ENCODE measurements around the gene USO1. TPM values are rescaled to one million over a fixed set of nuclear protein-coding genes. Genes with fewer than 3 reads are reported as not detected.

Gene USO1
- total RNA-seq, 1 experiment from 2014 or later, result 110 TPM

DNA sequence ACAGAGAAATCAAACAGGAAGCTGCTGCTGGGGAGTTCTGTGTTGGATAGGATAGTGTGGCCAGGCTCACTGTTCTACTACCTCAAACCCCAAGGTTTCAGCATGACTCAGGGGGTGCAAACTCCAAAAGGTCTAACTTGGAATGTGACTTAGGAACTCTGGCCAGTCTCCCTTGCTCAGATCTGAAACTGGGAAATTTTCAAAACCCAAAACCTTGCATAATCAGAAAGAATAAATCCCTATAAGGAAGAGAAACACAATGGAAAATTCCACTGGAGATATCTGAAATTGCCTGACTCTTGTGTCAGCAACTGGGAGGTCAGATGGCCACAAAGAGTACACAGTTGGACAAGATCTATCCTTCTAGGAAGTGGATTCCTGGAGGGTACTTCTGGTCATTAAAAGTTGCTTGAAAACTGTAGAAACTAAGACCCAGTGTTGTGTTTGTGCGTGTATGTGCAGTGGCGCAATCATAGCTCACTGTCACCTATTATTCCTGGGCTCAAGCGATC lies 119.8 kb downstream of the USO1 start:
- Histone ChIP-seq H2AFZ (ENCODE audit: low read length) (no peak overlapping the region), H2BK5ac (ENCODE audit: insufficient read length, low read length) (no peak overlapping the region), H3K23ac (ENCODE audit: insufficient read length, low read depth, low read length) (no peak overlapping the region), H3K79me2 (ENCODE audit: insufficient read depth, low read length) (no peaks in the 10 kb centered on the region), H4K91ac (ENCODE audit: insufficient read length, low read depth, low read length) (no peak overlapping the region), H3K18ac (ENCODE audit: insufficient read length, low read depth, low read length) (no peak overlapping the region), H2BK20ac (ENCODE audit: low read depth, low read length, poor library complexity, severe bottlenecking) (no peak overlapping the region), H3K23me2 (ENCODE audit: insufficient read length, low read depth, low read length, poor library complexity, severe bottlenecking) (no peaks in the 10 kb centered on the region), H3T11ph (ENCODE audit: low read length) (no peak overlapping the region), H4K8ac (replicated peaks; ENCODE audit: insufficient read length, low read depth, low read length) (no peak overlapping the region), H3K79me1 (ENCODE audit: insufficient read depth, low read depth, low read length, poor library complexity, severe bottlenecking) (no peaks in the 10 kb centered on the region), H3K27me3 (ENCODE audit: insufficient read depth, low read length) (no peaks in the 10 kb centered on the region), H4K5ac (ENCODE audit: insufficient read length, low read depth, low read length) (no peak overlapping the region), H3K56ac (ENCODE audit: insufficient read length, low read depth, low read length) (no peak overlapping the region), H3K9ac (ENCODE audit: extremely low read depth, insufficient read length, low read length) (no peak overlapping the region), H3K27ac (ENCODE audit: insufficient read length, low read depth, low read length) (no peak overlapping the region), H3K9me3 (ENCODE audit: control insufficient read depth, low read depth, low read length) (no peaks in the 10 kb centered on the region), H3K14ac (ENCODE audit: insufficient read depth, low read length) (no peak overlapping the region), H2BK120ac (ENCODE audit: low read depth, low read length, poor library complexity, severe bottlenecking) (no peak overlapping the region), H2BK15ac (ENCODE audit: low read depth, low read length) (no peak overlapping the region), H2AK5ac (ENCODE audit: insufficient read length, low read length) (no peak overlapping the region), H3K4ac (ENCODE audit: low read depth, low read length) (no peak overlapping the region), H2BK12ac (ENCODE audit: insufficient read length, low read depth, low read length) (no peak overlapping the region), H4K20me1 (ENCODE audit: control insufficient read depth, insufficient read depth, insufficient read length) (no peaks in the 10 kb centered on the region), H3K4me1 (ENCODE audit: insufficient read depth, low read length) (peaks cover 7% of the 10 kb centered on the region; the same call in 1 of the 2 replicates), H3K4me2 (ENCODE audit: insufficient read depth, insufficient read length, low read length) (no peak overlapping the region)
- H3K9me3 Mint-ChIP-seq, result no peaks in the 10 kb centered on the region
- H3K36me3 Mint-ChIP-seq (ENCODE audit: insufficient read depth in 1 of 3, low read depth in 3 of 3), result no peaks in the 10 kb centered on the region
- no CpG with 5 or more reads among the region's 3 CpGs for WGBS (ENCODE audit: extremely low coverage, insufficient read length, low lambda C conversion rate)
- H3K27me3 Mint-ChIP-seq (ENCODE audit: low read depth), result no peaks in the 10 kb centered on the region
- no peak overlapping the region for H3K4me3 Mint-ChIP-seq
- DNase-seq, result no peak
- peaks cover 14 to 18% of the 10 kb centered on the region in 2 experiments for H3K4me1 Mint-ChIP-seq
- no peak overlapping the region for H3K27ac Mint-ChIP-seq
- TF ChIP-seq, protein P1, sequence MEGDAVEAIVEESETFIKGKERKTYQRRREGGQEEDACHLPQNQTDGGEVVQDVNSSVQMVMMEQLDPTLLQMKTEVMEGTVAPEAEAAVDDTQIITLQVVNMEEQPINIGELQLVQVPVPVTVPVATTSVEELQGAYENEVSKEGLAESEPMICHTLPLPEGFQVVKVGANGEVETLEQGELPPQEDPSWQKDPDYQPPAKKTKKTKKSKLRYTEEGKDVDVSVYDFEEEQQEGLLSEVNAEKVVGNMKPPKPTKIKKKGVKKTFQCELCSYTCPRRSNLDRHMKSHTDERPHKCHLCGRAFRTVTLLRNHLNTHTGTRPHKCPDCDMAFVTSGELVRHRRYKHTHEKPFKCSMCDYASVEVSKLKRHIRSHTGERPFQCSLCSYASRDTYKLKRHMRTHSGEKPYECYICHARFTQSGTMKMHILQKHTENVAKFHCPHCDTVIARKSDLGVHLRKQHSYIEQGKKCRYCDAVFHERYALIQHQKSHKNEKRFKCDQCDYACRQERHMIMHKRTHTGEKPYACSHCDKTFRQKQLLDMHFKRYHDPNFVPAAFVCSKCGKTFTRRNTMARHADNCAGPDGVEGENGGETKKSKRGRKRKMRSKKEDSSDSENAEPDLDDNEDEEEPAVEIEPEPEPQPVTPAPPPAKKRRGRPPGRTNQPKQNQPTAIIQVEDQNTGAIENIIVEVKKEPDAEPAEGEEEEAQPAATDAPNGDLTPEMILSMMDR (conservative IDR thresholded peaks at IDR 0.05), result no peak

All from H9 (cell line).